B cell (primary cell): ENCODE data around the gene IL17RA. TPM values are rescaled to one million over a fixed set of nuclear protein-coding genes. Genes with fewer than 3 reads are reported as not detected.

Experiments used
- ATAC-seq: fragments of 200-7000 bp; cut with Tn5 transposase; one replicate; pipeline ENCODE4 v1.10.0; 2021; ENCODE audit warnings: low read depth, mild to moderate bottlenecking, moderate number of reproducible peaks, moderate library complexity
- CTCF ChIA-PET: fragments of 350-600 bp; sonication (Branson Sonifier 250); formaldehyde crosslinking; loops from one replicate; lab custom pipeline; 2021; ENCODE audit warnings: antibody characterized with exemption, inconsistent platforms; lab: Charles Lee
- POLR2A ChIA-PET: fragments of 350-600 bp; sonication (Branson Sonifier 250); formaldehyde crosslinking; loops from one replicate; lab custom pipeline; 2021; ENCODE audit warnings: antibody characterized with exemption; lab: Charles Lee
- DNase-seq: peaks from one replicate; pipeline ENCODE4 v3.0.0; 2013
- H2AFZ ChIP-seq: 2 replicates; pipeline ENCODE4 v1.6.1; 2012; ENCODE audit warnings: mild to moderate bottlenecking, low read depth, low read length; ENCODE audit not compliant: insufficient read depth, poor library complexity, severe bottlenecking
- H3K27ac ChIP-seq, 2 donors: 1 replicate in 1 of 2; 2 replicates in 1 of 2; pipeline ENCODE4 v1.5.1; 2012 to 2013; ENCODE audit warnings: low read length in 2 of 2, mild to moderate bottlenecking in 2 of 2, moderate library complexity in 1 of 2
- H3K27me3 ChIP-seq, 4 experiments: fragments of 200-600 bp in 1 of 4; sonication (generic) in 1 of 4; replicated peaks in 1 of 4; 1 replicate in 2 of 4; 2 replicates in 2 of 4; pipeline versions ENCODE4 v1.6.1 to v1.7.0; 2013 to 2016; ENCODE audit warnings: low read length in 3 of 4, mild to moderate bottlenecking in 2 of 4, mixed read lengths in 1 of 4, moderate library complexity in 1 of 4; ENCODE audit not compliant: insufficient read depth in 4 of 4, control insufficient read depth in 3 of 4; ENCODE audit errors: control extremely low read depth in 1 of 4
- H3K36me3 ChIP-seq, 2 experiments: replicated peaks in 1 of 2; 1 replicate in 1 of 2; 2 replicates in 1 of 2; pipeline versions ENCODE4 v1.6.1 to v1.7.1; 2013; ENCODE audit warnings: low read length in 1 of 2; ENCODE audit not compliant: insufficient read depth in 2 of 2, control insufficient read depth in 1 of 2; ENCODE audit errors: control extremely low read depth in 1 of 2, extremely low read depth in 1 of 2
- H3K4me1 ChIP-seq, 2 donors: fragments of 200-600 bp in 1 of 2; sonication (generic) in 1 of 2; 1 replicate in 1 of 2; 2 replicates in 1 of 2; pipeline versions ENCODE4 v1.5.1 to v1.6.1; 2013 to 2017; ENCODE audit warnings: low read length in 2 of 2; ENCODE audit not compliant: control insufficient read depth in 2 of 2, insufficient read depth in 2 of 2
- H3K4me2 ChIP-seq: replicated peaks from 2 replicates; pipeline ENCODE3; 2012; ENCODE audit warnings: mild to moderate bottlenecking, low read depth, low read length; ENCODE audit not compliant: poor library complexity, severe bottlenecking
- H3K4me3 ChIP-seq, 5 experiments: fragments of 200-600 bp in 1 of 5; sonication (generic) in 1 of 5; 1 replicate in 3 of 5; 2 replicates in 2 of 5; pipeline versions ENCODE4 v1.5.1 to v1.7.0; 2011 to 2016; ENCODE audit warnings: low read length in 4 of 5, mild to moderate bottlenecking in 4 of 5, low read depth in 2 of 5, control low read depth in 1 of 5, moderate library complexity in 1 of 5; ENCODE audit not compliant: insufficient read depth in 1 of 5; ENCODE audit errors: control extremely low read depth in 1 of 5, extremely low read depth in 1 of 5
- H3K79me2 ChIP-seq: fragments of 200-600 bp; sonication (generic); one replicate; pipeline ENCODE4 v1.6.0; 2016; ENCODE audit warnings: low read length; ENCODE audit not compliant: control insufficient read depth, insufficient read depth
- H3K9ac ChIP-seq: fragments of 200-600 bp; sonication (generic); 2 replicates; pipeline ENCODE4 v1.6.1; 2017; ENCODE audit warnings: mild to moderate bottlenecking, low read length, moderate library complexity
- H3K9me3 ChIP-seq, 3 donors: one replicate each; pipeline versions ENCODE4 v1.6.1 to v1.7.1; 2013; ENCODE audit warnings: low read length in 2 of 3; ENCODE audit not compliant: control insufficient read depth in 2 of 3, insufficient read depth in 1 of 3; ENCODE audit errors: control extremely low read depth in 1 of 3
- H4K20me1 ChIP-seq: 2 replicates; pipeline ENCODE4 v1.6.0; 2012; ENCODE audit warnings: mild to moderate bottlenecking, low read length; ENCODE audit not compliant: insufficient read depth, control insufficient read depth, poor library complexity, severe bottlenecking
- H3K27ac Mint-ChIP-seq: one replicate; pipeline ENCODE4 v1.8.0; 2021; ENCODE audit warnings: mixed read lengths
- H3K27me3 Mint-ChIP-seq: one replicate; pipeline ENCODE4 v1.8.0; 2021; ENCODE audit warnings: mixed read lengths
- H3K4me1 Mint-ChIP-seq: one replicate; pipeline ENCODE4 v1.8.0; 2021; ENCODE audit warnings: mixed read lengths
- H3K4me3 Mint-ChIP-seq: one replicate; pipeline ENCODE4 v1.8.0; 2021; ENCODE audit warnings: mixed read lengths
- H3K9me3 Mint-ChIP-seq: one replicate; pipeline ENCODE4 v1.8.0; 2022; ENCODE audit warnings: mixed read lengths; ENCODE audit not compliant: insufficient read depth
- EZH2 ChIP-seq: IDR thresholded peaks from 2 replicates; pipeline ENCODE4 v1.6.1; 2012; ENCODE audit warnings: borderline replicate concordance, low read depth, mild to moderate bottlenecking, moderate library complexity, low read length; ENCODE audit not compliant: insufficient read depth, poor library complexity, severe bottlenecking
- WGBS: methylation state at CpG from one replicate; pipeline ENCODE4 v1.1.5; 2013; ENCODE audit warnings: missing lambda C conversion rate; ENCODE audit not compliant: insufficient coverage; 5-methylcytosine and 5-hydroxymethylcytosine counted together
- intact Hi-C: fragments of 100-400 bp; cut with micrococcal nuclease; formaldehyde crosslinking; loops from one replicate; pipeline ENCODE4 v1.10.0; 2022
- polyA plus RNA-seq: library from polyadenylated mRNA; depleted of rRNA; stranded (reverse); fragments of >200 nt; gene quantifications from 2 replicates; pipeline ENCODE4 v1.2.3, GENCODE V29; 2012
- total RNA-seq, 2 donors: library from RNA; stranded (reverse); fragments of 120-200 nt in 1 of 2; gene quantifications; 1 replicate in 1 of 2; 2 replicates in 1 of 2; pipeline versions ENCODE4 v1.2.3 to v1.2.4, GENCODE V29; 2013 to 2022
- TF ChIP-seq, protein P1 (sequence below): fragments of 200-600 bp; IDR thresholded peaks from one replicate; pipeline ENCODE4 v1.8.0; 2022; ENCODE audit warnings: antibody characterized with exemption, mild to moderate bottlenecking

The IL17RA gene
- total and polyA plus RNA-seq, 2 donors (not counting 1 experiment from before 2014, with no cell fraction given): 8.1 to 24.6 TPM

DNA sequence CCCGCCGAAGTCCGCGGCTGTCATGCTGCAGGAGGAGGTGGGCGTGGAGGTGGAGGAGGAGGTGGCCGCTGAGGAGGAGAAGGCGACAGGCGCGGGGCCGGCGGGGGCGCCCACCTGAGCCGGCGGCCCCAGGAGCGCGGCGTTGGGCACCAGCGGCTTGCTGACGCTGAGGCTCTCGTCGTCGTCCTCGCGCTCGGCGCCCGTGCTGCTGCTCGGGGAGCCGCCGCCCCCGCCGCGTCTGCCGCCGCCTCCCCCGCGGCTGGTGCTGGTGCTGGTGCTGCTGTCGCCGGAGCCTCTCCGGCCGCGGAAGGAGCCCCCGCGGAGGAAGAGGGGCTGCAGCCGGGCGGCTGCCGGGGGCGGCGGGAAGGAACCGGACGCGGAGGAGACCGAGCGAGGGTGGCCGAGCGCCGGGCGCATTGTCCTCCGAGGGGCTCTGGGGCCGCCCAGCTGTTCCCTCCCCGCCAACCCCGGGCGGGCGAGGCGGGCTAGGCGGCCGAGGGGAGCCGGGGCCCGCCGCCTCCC is 36.0 kb downstream of the IL17RA start:
- peak; percentile 31 for DNase-seq
- no peaks in the 10 kb centered on the region for H4K20me1 ChIP-seq
- peak overlapping the region; percentile 35 for H3K9ac ChIP-seq
- ChIA-PET CTCF (no interaction called here), POLR2A (no interaction called here)
- Mint-ChIP-seq H3K4me1 (peaks cover 39% of the 10 kb centered on the region), H3K27ac (no peak overlapping the region), H3K27me3 (peaks cover 26% of the 10 kb centered on the region), H3K4me3 (no peak overlapping the region), H3K9me3 (no peaks in the 10 kb centered on the region)
- H2AFZ ChIP-seq: no peak overlapping the region
- no peak overlapping the region for H3K27ac ChIP-seq
- no peak for TF ChIP-seq EZH2
- TF ChIP-seq, protein P1, sequence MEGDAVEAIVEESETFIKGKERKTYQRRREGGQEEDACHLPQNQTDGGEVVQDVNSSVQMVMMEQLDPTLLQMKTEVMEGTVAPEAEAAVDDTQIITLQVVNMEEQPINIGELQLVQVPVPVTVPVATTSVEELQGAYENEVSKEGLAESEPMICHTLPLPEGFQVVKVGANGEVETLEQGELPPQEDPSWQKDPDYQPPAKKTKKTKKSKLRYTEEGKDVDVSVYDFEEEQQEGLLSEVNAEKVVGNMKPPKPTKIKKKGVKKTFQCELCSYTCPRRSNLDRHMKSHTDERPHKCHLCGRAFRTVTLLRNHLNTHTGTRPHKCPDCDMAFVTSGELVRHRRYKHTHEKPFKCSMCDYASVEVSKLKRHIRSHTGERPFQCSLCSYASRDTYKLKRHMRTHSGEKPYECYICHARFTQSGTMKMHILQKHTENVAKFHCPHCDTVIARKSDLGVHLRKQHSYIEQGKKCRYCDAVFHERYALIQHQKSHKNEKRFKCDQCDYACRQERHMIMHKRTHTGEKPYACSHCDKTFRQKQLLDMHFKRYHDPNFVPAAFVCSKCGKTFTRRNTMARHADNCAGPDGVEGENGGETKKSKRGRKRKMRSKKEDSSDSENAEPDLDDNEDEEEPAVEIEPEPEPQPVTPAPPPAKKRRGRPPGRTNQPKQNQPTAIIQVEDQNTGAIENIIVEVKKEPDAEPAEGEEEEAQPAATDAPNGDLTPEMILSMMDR: no peak
- H3K27me3 ChIP-seq: peaks cover 0 to 38% (median 13%) of the 10 kb centered on the region in 4 experiments
- no peaks in the 10 kb centered on the region for H3K36me3 ChIP-seq
- peak overlapping the region in 3 of 5 experiments; percentile 11 to 41 (median 21) for H3K4me3 ChIP-seq
- no peaks in the 10 kb centered on the region for H3K79me2 ChIP-seq
- WGBS: under 1% methylated on average over 70 of the region's 70 CpGs
- peaks cover 34 to 40% of the 10 kb centered on the region in 2 donors for H3K4me1 ChIP-seq
- H3K4me2 ChIP-seq: peak overlapping the region; percentile 84
- no peak for ATAC-seq
- intact Hi-C loops: no loop called here
- H3K9me3 ChIP-seq: peaks cover 0 to 14% (median 0%) of the 10 kb centered on the region in 3 donors

DNA sequence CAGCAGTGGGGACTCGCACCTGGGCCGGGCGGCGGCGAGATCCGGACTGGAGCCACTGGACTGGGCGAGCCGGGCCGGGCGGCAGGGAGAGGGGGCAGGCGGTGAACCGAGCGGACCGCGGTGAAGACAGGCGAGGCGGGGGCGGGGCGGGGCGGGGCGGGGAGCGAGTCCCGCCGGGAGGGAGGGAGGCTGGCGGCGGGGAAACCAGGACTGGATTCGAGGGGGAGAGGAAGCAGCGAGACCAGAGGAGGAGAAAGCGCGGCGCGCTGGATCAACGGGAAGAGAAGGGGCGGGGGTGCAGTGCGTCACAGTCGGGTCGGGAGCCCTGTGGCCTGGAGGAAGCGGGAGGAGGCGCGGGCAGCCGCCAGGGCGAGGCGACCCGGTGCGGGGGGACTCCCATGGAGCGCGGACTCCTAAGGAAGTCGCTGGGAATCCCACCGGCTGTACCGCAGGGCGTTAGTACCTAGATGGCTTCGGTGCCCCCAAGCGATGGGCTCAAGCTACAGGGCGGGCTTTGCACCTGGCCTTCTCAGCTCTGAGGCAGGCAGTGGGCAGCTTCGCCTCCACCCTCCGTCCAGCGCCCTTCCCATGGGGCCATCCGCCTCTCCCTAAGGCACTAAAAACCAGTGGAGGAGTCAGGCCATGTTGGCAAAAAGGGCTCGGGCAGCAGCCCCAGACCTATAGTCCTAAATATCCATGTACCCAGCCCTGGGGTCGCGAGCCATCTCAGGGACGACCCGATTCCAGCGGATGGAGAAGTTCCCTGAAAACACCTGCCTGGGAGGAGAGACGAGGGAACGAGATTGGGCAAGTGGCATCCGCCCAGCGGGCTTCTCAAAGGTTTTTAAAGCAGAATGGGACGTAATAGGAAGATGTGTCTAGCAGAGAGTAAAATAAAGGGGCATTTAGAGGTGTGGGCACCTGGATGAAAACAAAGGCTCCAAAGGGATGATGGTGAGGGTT is 36.7 kb downstream of the IL17RA start, which contains the start of gene TMEM121B:
TSS of gene TMEM121B (minus strand) at position 128 of the 963 bp plus-strand sequence. CDS start 233 bp downstream, outside the sequence.
- H3K36me3 ChIP-seq: no peaks in the 10 kb centered on the region
- no peaks in the 10 kb centered on the region for H3K79me2 ChIP-seq
- H3K4me1 Mint-ChIP-seq: peaks cover 33% of the 10 kb centered on the region
- H4K20me1 ChIP-seq: no peaks in the 10 kb centered on the region
- H3K4me1 ChIP-seq: peaks cover 34% of the 10 kb centered on the region in 2 donors
- peaks cover 22% of the 10 kb centered on the region for H3K27me3 Mint-ChIP-seq
- CTCF ChIA-PET: no interaction called here
- peaks cover 0 to 38% (median 13%) of the 10 kb centered on the region in 4 experiments for H3K27me3 ChIP-seq
- H2AFZ ChIP-seq: peak within 1 kb of the TSS; percentile 28
- WGBS: 12% methylated on average over 54 of the region's 69 CpGs
- intact Hi-C loops: no loop called here
- DNase-seq (no peak), ATAC-seq (no peak)
- H3K27ac Mint-ChIP-seq: no peak within 1 kb of the TSS
- peak within 1 kb of the TSS; percentile 35 for H3K9ac ChIP-seq
- no peak within 1 kb of the TSS for H3K27ac ChIP-seq
- POLR2A ChIA-PET: no interaction called here
- H3K9me3 Mint-ChIP-seq: no peaks in the 10 kb centered on the region
- TF ChIP-seq, protein P1: no peak
- no peak for TF ChIP-seq EZH2
- H3K9me3 ChIP-seq: peaks cover 0 to 14% (median 0%) of the 10 kb centered on the region in 3 donors
- peak within 1 kb of the TSS; percentile 84 for H3K4me2 ChIP-seq
- peak within 1 kb of the TSS; percentile 69 for H3K4me3 Mint-ChIP-seq
- H3K4me3 ChIP-seq: peak within 1 kb of the TSS in 3 of 5 experiments; percentile 11 to 41 (median 30)
